WERI-Rb-1 (cell line): Measurements from ENCODE around the gene WSCD1.

Experiments
- DNase-seq: peaks from one replicate; pipeline ENCODE4 v3.0.0-alpha.2; 2020
- H3K27ac ChIP-seq: fragments of 250-450 bp; sonication (Bioruptor Pico); 2 replicates; pipeline ENCODE4 v1.5.1; 2020; ENCODE audit warnings: mild to moderate bottlenecking, moderate library complexity
- H3K27me3 ChIP-seq: fragments of 250-450 bp; sonication (Bioruptor Pico); 2 replicates; pipeline ENCODE4 v1.5.1; 2021; ENCODE audit warnings: mild to moderate bottlenecking, low read depth, moderate library complexity; ENCODE audit not compliant: insufficient read depth, severe bottlenecking
- H3K36me3 ChIP-seq: fragments of 250-450 bp; sonication (Bioruptor Pico); 2 replicates; pipeline ENCODE4 v1.5.1; 2020; ENCODE audit warnings: mild to moderate bottlenecking, moderate library complexity
- H3K4me3 ChIP-seq: 2 replicates; pipeline ENCODE4 v1.5.1; 2011; ENCODE audit warnings: low read depth, mild to moderate bottlenecking, control low read depth, low read length
- H3K9me3 ChIP-seq: fragments of 250-450 bp; sonication (Bioruptor Pico); 2 replicates; pipeline ENCODE4 v1.5.1; 2021; ENCODE audit warnings: mild to moderate bottlenecking, moderate library complexity; ENCODE audit not compliant: severe bottlenecking
- CTCF ChIP-seq: IDR thresholded peaks from 2 replicates; pipeline ENCODE4 v1.5.1; 2011; ENCODE audit warnings: low read depth, mild to moderate bottlenecking, control low read depth, inconsistent platforms, low read length

WSCD1 gene

DNA sequence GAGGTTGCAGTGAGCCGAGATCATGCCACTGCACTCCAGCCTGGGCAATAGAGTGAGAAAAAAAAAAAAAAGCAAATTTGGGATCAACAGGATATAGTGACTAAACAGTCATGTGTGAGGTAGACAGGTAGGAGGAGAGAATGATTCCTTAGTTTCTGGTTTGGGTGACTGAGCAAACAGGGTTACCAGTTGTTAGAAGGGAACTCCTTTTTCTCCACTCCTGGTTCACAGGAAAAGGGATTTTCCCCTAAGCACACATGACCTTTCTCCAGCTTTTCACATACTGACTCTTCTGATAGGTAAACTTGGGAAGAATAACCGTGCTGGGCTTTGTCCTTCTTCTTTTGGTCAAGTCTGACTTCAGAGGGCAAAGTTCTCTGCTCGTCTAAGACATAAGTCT lies 17.3 kb upstream of the WSCD1 start:
- Histone ChIP-seq H3K27ac (no peak overlapping the region), H3K9me3 (peaks cover 3% of the 10 kb centered on the region), H3K36me3 (no peaks in the 10 kb centered on the region), H3K4me3 (no peak overlapping the region), H3K27me3 (no peaks in the 10 kb centered on the region)
- no peak for DNase-seq
- no peak for TF ChIP-seq CTCF

- TF ChIP-seq CTCF: no peak
- no peak for DNase-seq
- Histone ChIP-seq H3K36me3 (no peaks in the 10 kb centered on the region), H3K9me3 (peaks cover 3% of the 10 kb centered on the region), H3K27me3 (no peaks in the 10 kb centered on the region), H3K27ac (no peak overlapping the region), H3K4me3 (no peak overlapping the region)
Measured at GRCh38 chr17:6054372-6054771, 15.8 kb upstream of the WSCD1 start.

GRCh38 chr17:6056104-6056503 lies 14.1 kb upstream of the WSCD1 start:
- no peaks in the 10 kb centered on the region for H3K36me3 ChIP-seq
- no peak overlapping the region for H3K4me3 ChIP-seq
- H3K27ac ChIP-seq: no peak overlapping the region
- H3K9me3 ChIP-seq: peaks cover 3% of the 10 kb centered on the region
- no peaks in the 10 kb centered on the region for H3K27me3 ChIP-seq
- TF ChIP-seq CTCF: no peak
- DNase-seq: no peak

DNA sequence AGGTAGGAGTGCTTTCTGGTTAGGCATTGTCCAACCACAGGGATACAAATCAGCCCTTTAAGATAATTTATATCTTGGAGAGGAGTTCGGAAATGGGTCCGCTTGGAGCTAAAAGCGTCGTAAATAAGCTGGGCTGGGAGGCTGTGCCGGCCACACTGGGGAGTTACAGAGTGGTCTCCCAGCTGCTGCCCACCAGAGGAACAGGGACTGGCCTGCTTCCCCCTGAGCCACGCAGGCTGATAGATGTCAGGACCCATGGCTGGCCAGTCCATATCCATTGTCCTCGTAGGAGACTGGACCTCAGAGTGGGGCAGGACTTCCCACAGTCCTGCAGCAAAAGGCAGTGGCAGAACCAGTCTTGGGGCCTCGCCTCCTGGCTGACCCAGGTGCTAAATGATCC lies 12.6 kb upstream of the WSCD1 start:
- TF ChIP-seq CTCF: no peak
- H3K27me3 ChIP-seq: no peaks in the 10 kb centered on the region
- no peak for DNase-seq
- no peaks in the 10 kb centered on the region for H3K36me3 ChIP-seq
- no peak overlapping the region for H3K27ac ChIP-seq
- H3K4me3 ChIP-seq: no peak overlapping the region
- no peaks in the 10 kb centered on the region for H3K9me3 ChIP-seq

DNA sequence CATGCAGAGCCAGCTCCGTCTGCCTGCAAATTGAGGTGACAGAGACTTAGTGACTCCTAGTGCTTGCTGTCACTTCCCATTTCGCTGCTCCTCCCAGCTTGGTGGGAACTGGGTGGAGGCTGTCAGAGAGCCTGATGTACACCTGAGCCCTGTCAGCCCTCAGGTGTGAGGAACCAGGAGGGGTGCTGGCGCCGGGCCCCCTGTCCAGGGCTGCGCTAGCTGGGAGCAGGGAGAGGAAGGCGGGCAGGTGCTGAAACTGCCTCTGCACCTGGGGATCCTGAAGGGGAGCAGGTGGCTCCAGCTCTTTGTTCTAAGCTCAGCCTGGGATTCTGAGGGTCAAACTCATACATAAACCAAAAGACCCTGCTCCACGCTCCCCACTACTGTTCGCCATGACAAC lies 10.8 kb upstream of the WSCD1 start:
- TF ChIP-seq CTCF: no peak
- Histone ChIP-seq H3K36me3 (no peaks in the 10 kb centered on the region), H3K9me3 (no peaks in the 10 kb centered on the region), H3K27me3 (no peaks in the 10 kb centered on the region), H3K27ac (no peak overlapping the region), H3K4me3 (no peak overlapping the region)
- DNase-seq: no peak

DNA sequence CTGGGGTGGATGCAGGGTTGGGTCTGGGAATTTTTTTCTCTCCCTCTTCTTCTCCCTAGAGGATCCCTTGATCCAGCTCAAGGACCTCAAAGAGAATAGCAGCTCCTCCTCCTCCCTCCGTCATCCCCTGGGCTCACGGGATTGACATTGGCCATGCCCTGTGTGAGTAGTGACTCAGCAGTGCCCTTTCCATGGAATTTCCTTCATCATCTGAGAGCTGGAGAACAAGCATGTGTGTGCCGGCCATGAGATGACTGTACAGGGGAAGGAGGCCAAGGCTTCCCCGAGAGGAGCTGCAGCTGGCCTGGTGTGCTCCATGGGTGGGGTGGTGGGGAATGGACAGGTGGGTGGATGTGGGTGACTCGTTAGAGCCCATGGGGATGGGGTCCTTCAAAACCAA lies 8.9 kb upstream of the WSCD1 start:
- H3K4me3 ChIP-seq: no peak overlapping the region
- H3K27me3 ChIP-seq: no peaks in the 10 kb centered on the region
- H3K27ac ChIP-seq: no peak overlapping the region
- no peaks in the 10 kb centered on the region for H3K9me3 ChIP-seq
- no peak for TF ChIP-seq CTCF
- no peak for DNase-seq
- H3K36me3 ChIP-seq: no peaks in the 10 kb centered on the region
